GM12878 (cell line): Measurements from ENCODE around the gene CARF. TPM values are rescaled to one million over a fixed set of nuclear protein-coding genes. Genes with fewer than 3 reads are reported as not detected.

ENCODE experiments used
- CEBPB ChIP-seq, 2 experiments: fragments of 150-350 bp in 1 of 2; IDR thresholded peaks; 2 replicates each; pipeline ENCODE4 v1.6.1; 2012 to 2014; ENCODE audit warnings: low read depth in 2 of 2, low read length in 2 of 2, borderline replicate concordance in 1 of 2, inconsistent platforms in 1 of 2
- EGR1 ChIP-seq, 2 experiments: IDR thresholded peaks; 1 replicate in 1 of 2; 2 replicates in 1 of 2; pipeline ENCODE4 v1.6.1; 2011 to 2012; ENCODE audit warnings: low read depth in 2 of 2, low read length in 2 of 2, borderline replicate concordance in 1 of 2, mild to moderate bottlenecking in 1 of 2, moderate library complexity in 1 of 2
- FOXK2 ChIP-seq: fragments of 450-650 bp; IDR thresholded peaks from 2 replicates; pipeline ENCODE4 v1.6.1; 2017; ENCODE audit warnings: mild to moderate bottlenecking, moderate library complexity
- MEF2B ChIP-seq: fragments of 450-650 bp; IDR thresholded peaks from 2 replicates; pipeline ENCODE4 v1.6.1; 2018; ENCODE audit warnings: mild to moderate bottlenecking, moderate library complexity; ENCODE audit not compliant: partially characterized antibody, poor library complexity, severe bottlenecking
- MTA3 ChIP-seq: IDR thresholded peaks from 2 replicates; pipeline ENCODE4 v1.6.1; 2012; ENCODE audit warnings: low read length, inconsistent platforms, borderline replicate concordance
- RCOR1 ChIP-seq: conservative IDR thresholded peaks from 2 replicates; pipeline ENCODE4 v1.6.1; 2012; ENCODE audit warnings: low read depth, low read length, improper control_type of control experiment
- SUZ12 ChIP-seq: fragments of 200-600 bp; sonication (generic); IDR thresholded peaks from one replicate; pipeline ENCODE4 v1.6.1; 2018; ENCODE audit warnings: antibody characterized with exemption, mild to moderate bottlenecking; ENCODE audit not compliant: unreplicated experiment
- TCF12 ChIP-seq: IDR thresholded peaks from 2 replicates; pipeline ENCODE4 v1.6.1; 2011; ENCODE audit warnings: low read depth, mild to moderate bottlenecking, low read length
- TCF7 ChIP-seq: IDR thresholded peaks from 2 replicates; pipeline ENCODE4 v1.6.1; 2014; ENCODE audit warnings: antibody characterized with exemption, borderline replicate concordance
- ZNF207 ChIP-seq: fragments of 450-650 bp; IDR thresholded peaks from 2 replicates; pipeline ENCODE4 v1.6.1; 2014; ENCODE audit warnings: antibody characterized with exemption, mild to moderate bottlenecking, borderline replicate concordance
- ZNF24 ChIP-seq: fragments of 450-650 bp; IDR thresholded peaks from 2 replicates; pipeline ENCODE4 v1.6.1; 2017; ENCODE audit warnings: antibody characterized with exemption, mild to moderate bottlenecking
- ZNF622 ChIP-seq: fragments of 450-650 bp; IDR thresholded peaks from 2 replicates; pipeline ENCODE4 v1.6.1; 2017; ENCODE audit warnings: mild to moderate bottlenecking, inconsistent platforms
- polyA plus RNA-seq, 11 experiments: library from polyadenylated mRNA; depleted of rRNA in 4 of 11; unstranded in 6 of 11; stranded (reverse) in 5 of 11; fragments of >200 nt; fragmentation: Nextera tagmentation in 4 of 11; fragmentation: Illumina TruSeq in 1 of 11; extraction: Ambion mirVana in 4 of 11; extraction: Trizol in 1 of 11; gene quantifications; 1 replicate in 1 of 11; 2 replicates in 10 of 11; pipeline versions ENCODE4 v1.2.1 to v1.2.3, GENCODE V29; 2011 to 2016; ENCODE audit warnings: inconsistent platforms in 2 of 11, missing spikeins in 2 of 11, low read depth in 1 of 11
- total RNA-seq, 4 experiments: library from RNA; depleted of rRNA in 3 of 4; stranded (reverse); fragments of >200 nt in 3 of 4; fragmentation: Illumina TruSeq in 1 of 4; extraction: Trizol in 1 of 4; gene quantifications; 2 replicates each; pipeline versions ENCODE4 v1.2.1 to v1.2.3, GENCODE V29; 2013 to 2021
- TF ChIP-seq, protein P1 (sequence below): fragments of 450-650 bp; formaldehyde crosslinking; IDR thresholded peaks from 2 replicates; pipeline ENCODE4 v1.4.0; 2020; ENCODE audit warnings: mild to moderate bottlenecking, moderate library complexity
- TF ChIP-seq, protein P2 (sequence below): IDR thresholded peaks from 2 replicates; pipeline ENCODE4 v1.6.1; 2011; ENCODE audit warnings: borderline replicate concordance, low read depth, mild to moderate bottlenecking, moderate library complexity, mixed read lengths, low read length; ENCODE audit not compliant: insufficient read depth; ENCODE audit errors: extremely low read length
- TF ChIP-seq, protein P3 (sequence below): fragments of 450-650 bp; conservative IDR thresholded peaks from 2 replicates; pipeline ENCODE4 v1.6.1; 2017; ENCODE audit warnings: mild to moderate bottlenecking, moderate library complexity
- TF ChIP-seq, protein P4 (sequence below): IDR thresholded peaks from 2 replicates; pipeline ENCODE4 v1.6.1; 2012; ENCODE audit warnings: mild to moderate bottlenecking, low read depth, low read length
- TF ChIP-seq, protein P5 (sequence below): IDR thresholded peaks from 2 replicates; pipeline ENCODE4 v1.6.1; 2012; ENCODE audit warnings: low read depth, low read length, improper control_type of control experiment

The CARF gene
- total and polyA plus RNA-seq, 10 of the 15 experiments (the other 5 are each of a cell fraction or from before 2014, with no cell fraction given) = 1.8 to 11.5 (median 6.9) TPM

DNA sequence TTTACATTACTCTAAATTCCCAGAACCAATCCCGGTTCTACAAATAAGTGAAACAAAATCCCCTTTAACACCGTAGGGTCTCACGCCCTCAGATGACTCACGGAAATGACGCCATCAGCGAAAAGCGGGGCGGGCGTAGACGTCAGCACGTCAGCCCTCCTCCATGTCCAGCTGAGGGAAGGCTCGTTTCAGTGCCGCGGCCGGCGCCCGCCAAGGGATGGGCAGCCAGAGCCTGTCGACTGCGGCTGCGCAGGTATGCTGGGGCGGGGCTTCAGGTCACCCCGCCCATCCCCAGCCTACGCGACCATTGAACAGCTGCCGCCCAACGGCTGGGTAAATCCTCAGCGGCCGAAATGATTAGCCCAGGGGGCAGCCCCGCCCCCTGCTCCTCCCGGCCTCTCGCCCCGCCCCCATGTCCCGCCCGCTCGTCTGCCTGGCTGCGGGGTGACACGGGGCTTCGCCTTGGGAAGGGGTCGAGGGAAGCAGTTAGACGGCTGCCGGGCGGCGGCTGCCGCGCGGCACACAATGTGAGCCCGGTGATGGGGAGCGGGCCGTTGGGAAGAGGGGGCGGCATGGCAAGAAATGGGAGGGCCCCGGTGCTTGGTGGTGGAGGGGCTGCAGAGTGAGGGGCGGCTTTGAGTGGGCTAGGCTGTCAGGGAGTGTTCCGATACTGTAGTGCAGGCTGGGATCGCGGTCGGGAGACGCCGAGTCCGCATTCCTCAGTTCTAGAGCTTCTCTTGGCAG, 102.6 kb downstream of the CARF start, which contains the start of gene NBEAL1 (continued):
- TF ChIP-seq, protein P1, sequence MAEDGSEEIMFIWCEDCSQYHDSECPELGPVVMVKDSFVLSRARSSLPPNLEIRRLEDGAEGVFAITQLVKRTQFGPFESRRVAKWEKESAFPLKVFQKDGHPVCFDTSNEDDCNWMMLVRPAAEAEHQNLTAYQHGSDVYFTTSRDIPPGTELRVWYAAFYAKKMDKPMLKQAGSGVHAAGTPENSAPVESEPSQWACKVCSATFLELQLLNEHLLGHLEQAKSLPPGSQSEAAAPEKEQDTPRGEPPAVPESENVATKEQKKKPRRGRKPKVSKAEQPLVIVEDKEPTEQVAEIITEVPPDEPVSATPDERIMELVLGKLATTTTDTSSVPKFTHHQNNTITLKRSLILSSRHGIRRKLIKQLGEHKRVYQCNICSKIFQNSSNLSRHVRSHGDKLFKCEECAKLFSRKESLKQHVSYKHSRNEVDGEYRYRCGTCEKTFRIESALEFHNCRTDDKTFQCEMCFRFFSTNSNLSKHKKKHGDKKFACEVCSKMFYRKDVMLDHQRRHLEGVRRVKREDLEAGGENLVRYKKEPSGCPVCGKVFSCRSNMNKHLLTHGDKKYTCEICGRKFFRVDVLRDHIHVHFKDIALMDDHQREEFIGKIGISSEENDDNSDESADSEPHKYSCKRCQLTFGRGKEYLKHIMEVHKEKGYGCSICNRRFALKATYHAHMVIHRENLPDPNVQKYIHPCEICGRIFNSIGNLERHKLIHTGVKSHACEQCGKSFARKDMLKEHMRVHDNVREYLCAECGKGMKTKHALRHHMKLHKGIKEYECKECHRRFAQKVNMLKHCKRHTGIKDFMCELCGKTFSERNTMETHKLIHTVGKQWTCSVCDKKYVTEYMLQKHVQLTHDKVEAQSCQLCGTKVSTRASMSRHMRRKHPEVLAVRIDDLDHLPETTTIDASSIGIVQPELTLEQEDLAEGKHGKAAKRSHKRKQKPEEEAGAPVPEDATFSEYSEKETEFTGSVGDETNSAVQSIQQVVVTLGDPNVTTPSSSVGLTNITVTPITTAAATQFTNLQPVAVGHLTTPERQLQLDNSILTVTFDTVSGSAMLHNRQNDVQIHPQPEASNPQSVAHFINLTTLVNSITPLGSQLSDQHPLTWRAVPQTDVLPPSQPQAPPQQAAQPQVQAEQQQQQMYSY (CRISPR knock-in tag) = no peak
- peak; percentile 67; the same call in 1 of the 2 replicates for TF ChIP-seq TCF12
- TF ChIP-seq ZNF207 = no peak
- TF ChIP-seq MEF2B = no peak
- TF ChIP-seq RCOR1 = 0 out of 2 replicates have a peak, but pooled peaks have one; percentile 40
- TF ChIP-seq, protein P2, sequence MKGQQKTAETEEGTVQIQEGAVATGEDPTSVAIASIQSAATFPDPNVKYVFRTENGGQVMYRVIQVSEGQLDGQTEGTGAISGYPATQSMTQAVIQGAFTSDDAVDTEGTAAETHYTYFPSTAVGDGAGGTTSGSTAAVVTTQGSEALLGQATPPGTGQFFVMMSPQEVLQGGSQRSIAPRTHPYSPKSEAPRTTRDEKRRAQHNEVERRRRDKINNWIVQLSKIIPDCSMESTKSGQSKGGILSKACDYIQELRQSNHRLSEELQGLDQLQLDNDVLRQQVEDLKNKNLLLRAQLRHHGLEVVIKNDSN = no peak
- no peak for TF ChIP-seq FOXK2
- TF ChIP-seq TCF7 = no peak
- TF ChIP-seq ZNF622 = no peak
- TF ChIP-seq CEBPB (IDR thresholded peaks at IDR 0.05; ENCODE audit: borderline replicate concordance in 1 of 2, low read depth in 2 of 2, low read length in 2 of 2) = no peak
- peak in 1 of 2 experiments; percentile 48; a peak in 1 of 3 replicates for TF ChIP-seq EGR1 (IDR thresholded peaks at IDR 0.05; ENCODE audit: borderline replicate concordance in 1 of 2, low read depth in 2 of 2, low read length in 2 of 2)
- no peak for TF ChIP-seq SUZ12
- TF ChIP-seq, protein P3, sequence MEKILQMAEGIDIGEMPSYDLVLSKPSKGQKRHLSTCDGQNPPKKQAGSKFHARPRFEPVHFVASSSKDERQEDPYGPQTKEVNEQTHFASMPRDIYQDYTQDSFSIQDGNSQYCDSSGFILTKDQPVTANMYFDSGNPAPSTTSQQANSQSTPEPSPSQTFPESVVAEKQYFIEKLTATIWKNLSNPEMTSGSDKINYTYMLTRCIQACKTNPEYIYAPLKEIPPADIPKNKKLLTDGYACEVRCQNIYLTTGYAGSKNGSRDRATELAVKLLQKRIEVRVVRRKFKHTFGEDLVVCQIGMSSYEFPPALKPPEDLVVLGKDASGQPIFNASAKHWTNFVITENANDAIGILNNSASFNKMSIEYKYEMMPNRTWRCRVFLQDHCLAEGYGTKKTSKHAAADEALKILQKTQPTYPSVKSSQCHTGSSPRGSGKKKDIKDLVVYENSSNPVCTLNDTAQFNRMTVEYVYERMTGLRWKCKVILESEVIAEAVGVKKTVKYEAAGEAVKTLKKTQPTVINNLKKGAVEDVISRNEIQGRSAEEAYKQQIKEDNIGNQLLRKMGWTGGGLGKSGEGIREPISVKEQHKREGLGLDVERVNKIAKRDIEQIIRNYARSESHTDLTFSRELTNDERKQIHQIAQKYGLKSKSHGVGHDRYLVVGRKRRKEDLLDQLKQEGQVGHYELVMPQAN = no peak; the same call in 1 of the 2 replicates
- no peak for TF ChIP-seq ZNF24
- TF ChIP-seq, protein P4, sequence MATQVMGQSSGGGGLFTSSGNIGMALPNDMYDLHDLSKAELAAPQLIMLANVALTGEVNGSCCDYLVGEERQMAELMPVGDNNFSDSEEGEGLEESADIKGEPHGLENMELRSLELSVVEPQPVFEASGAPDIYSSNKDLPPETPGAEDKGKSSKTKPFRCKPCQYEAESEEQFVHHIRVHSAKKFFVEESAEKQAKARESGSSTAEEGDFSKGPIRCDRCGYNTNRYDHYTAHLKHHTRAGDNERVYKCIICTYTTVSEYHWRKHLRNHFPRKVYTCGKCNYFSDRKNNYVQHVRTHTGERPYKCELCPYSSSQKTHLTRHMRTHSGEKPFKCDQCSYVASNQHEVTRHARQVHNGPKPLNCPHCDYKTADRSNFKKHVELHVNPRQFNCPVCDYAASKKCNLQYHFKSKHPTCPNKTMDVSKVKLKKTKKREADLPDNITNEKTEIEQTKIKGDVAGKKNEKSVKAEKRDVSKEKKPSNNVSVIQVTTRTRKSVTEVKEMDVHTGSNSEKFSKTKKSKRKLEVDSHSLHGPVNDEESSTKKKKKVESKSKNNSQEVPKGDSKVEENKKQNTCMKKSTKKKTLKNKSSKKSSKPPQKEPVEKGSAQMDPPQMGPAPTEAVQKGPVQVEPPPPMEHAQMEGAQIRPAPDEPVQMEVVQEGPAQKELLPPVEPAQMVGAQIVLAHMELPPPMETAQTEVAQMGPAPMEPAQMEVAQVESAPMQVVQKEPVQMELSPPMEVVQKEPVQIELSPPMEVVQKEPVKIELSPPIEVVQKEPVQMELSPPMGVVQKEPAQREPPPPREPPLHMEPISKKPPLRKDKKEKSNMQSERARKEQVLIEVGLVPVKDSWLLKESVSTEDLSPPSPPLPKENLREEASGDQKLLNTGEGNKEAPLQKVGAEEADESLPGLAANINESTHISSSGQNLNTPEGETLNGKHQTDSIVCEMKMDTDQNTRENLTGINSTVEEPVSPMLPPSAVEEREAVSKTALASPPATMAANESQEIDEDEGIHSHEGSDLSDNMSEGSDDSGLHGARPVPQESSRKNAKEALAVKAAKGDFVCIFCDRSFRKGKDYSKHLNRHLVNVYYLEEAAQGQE = no peak
- TF ChIP-seq MTA3 = no peak
- TF ChIP-seq, protein P5, sequence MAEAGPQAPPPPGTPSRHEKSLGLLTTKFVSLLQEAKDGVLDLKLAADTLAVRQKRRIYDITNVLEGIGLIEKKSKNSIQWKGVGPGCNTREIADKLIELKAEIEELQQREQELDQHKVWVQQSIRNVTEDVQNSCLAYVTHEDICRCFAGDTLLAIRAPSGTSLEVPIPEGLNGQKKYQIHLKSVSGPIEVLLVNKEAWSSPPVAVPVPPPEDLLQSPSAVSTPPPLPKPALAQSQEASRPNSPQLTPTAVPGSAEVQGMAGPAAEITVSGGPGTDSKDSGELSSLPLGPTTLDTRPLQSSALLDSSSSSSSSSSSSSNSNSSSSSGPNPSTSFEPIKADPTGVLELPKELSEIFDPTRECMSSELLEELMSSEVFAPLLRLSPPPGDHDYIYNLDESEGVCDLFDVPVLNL = peak; percentile 65
